Activated CD8-positive, alpha-beta memory T cell treated with anti-CD3 and anti-CD28 coated beads for 48 hours (primary cell): ENCODE results near the gene TARS2.

Experiments
- DNase-seq, 3 experiments: peaks; one replicate each; pipeline ENCODE4 v3.0.0-alpha.2; 2020; ENCODE audit warnings: low read depth in 2 of 3, low spot score in 2 of 3

The TARS2 gene

GRCh38 chr1:150486966-150487762 lies at the start of gene TARS2:
TARS2 (plus strand) TSS chr1:150487419; CDS start chr1:150487451, 32 bp downstream.
- peak; percentile 83 to 92 (median 84) for DNase-seq

GRCh38 chr1:150441121-150441520 lies 46.1 kb upstream of the TARS2 start:
- no peak for DNase-seq

- no peak for DNase-seq
Measured at GRCh38 chr1:150444232-150444631, 43.0 kb upstream of the TARS2 start.

GRCh38 chr1:150456146-150456647 lies 31.0 kb upstream of the TARS2 start:
- DNase-seq, result no peak

- peak in 2 of 3 experiments; percentile 38 to 47 for DNase-seq
Measured at GRCh38 chr1:150464422-150464826, 22.8 kb upstream of the TARS2 start.

- DNase-seq, result no peak
Measured at GRCh38 chr1:150466964-150467363, 20.3 kb upstream of the TARS2 start.

- no peak for DNase-seq
Measured at GRCh38 chr1:150469291-150469690, 17.9 kb upstream of the TARS2 start.

- no peak for DNase-seq
Measured at GRCh38 chr1:150472601-150473200, 14.5 kb upstream of the TARS2 start.

- DNase-seq, result no peak
Measured at GRCh38 chr1:150473659-150474058, 13.6 kb upstream of the TARS2 start.

GRCh38 chr1:150474869-150475268 lies 12.3 kb upstream of the TARS2 start:
- no peak for DNase-seq

GRCh38 chr1:150476754-150477153 lies 10.5 kb upstream of the TARS2 start:
- no peak for DNase-seq

GRCh38 chr1:150477320-150477719 lies 9.9 kb upstream of the TARS2 start:
- no peak for DNase-seq

GRCh38 chr1:150477733-150478132 lies 9.5 kb upstream of the TARS2 start:
- no peak for DNase-seq

- DNase-seq, result no peak
Measured at GRCh38 chr1:150479370-150479769, 7.8 kb upstream of the TARS2 start.

GRCh38 chr1:150479927-150480352 lies 7.3 kb upstream of the TARS2 start:
- DNase-seq, result no peak

- DNase-seq, result no peak
Measured at GRCh38 chr1:150484431-150484830, 2.8 kb upstream of the TARS2 start.

GRCh38 chr1:150484861-150485260 lies 2.4 kb upstream of the TARS2 start:
- no peak for DNase-seq

- no peak for DNase-seq
Measured at GRCh38 chr1:150487763-150488115, 520 bp downstream of the TARS2 start.

- DNase-seq, result no peak
Measured at GRCh38 chr1:150493175-150493574, 6.0 kb downstream of the TARS2 start.

- DNase-seq, result no peak
Measured at GRCh38 chr1:150498342-150498741, 11.1 kb downstream of the TARS2 start.

GRCh38 chr1:150505431-150505830 lies 18.2 kb downstream of the TARS2 start:
- DNase-seq, result no peak
